GM21360 (cell line): Measurements from ENCODE around the gene RNF182.
"Not testable (repeated sequence)": the region's sequence is repeated elsewhere in the genome, so short reads cannot be mapped to it uniquely, and the experiment has no call there.

Experiments used
- ATAC-seq: cut with Tn5 transposase; IDR thresholded peaks from one replicate; pipeline ENCODE4 v1.9.1; 2021; ENCODE audit warnings: mild to moderate bottlenecking, moderate library complexity; ENCODE audit not compliant: unreplicated experiment

RNF182 gene

DNA sequence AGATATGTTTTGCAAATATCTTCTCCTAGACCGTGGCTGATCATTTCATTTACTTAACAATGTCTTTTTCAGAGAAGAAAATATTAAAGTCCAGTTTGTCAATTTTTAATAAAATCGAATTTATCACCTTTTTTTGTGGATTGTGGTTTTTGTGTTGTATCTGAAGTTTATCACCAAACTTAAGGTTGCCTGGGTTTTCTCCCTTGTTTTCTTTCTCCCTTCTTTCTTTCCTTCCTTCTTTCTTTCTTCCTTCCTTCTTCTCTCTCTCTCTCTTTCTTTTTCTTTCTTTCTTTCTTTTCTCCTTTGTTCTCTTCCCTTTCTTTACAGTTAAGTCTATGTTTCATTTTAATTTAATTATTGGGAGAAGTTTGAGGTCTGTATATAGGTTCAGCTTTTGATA lies 68.7 kb downstream of the RNF182 start:
- ATAC-seq: no peak

DNA sequence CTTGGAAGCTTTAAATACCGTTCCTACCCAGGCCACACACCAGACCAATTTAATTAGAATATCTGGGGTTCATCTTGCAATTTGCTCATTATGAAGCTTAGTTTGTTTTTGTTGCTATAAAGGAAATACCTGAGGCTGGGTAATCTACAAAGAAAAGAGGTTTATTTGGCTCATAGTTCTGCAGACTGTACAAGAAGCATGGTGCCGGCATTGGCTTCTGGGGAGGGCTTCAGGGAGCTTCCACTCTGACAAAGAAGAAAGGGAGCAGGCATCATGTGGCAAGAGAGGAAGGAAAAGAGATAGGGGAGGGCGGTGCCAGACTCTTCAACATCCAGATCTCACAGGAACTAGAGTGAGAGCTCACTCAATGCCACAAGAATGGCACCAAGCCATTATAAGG lies 73.6 kb downstream of the RNF182 start:
- no peak for ATAC-seq

- no peak for ATAC-seq
These were observed 76.1 kb downstream of the RNF182 start for GRCh38 chr6:14000901-14001300.

DNA sequence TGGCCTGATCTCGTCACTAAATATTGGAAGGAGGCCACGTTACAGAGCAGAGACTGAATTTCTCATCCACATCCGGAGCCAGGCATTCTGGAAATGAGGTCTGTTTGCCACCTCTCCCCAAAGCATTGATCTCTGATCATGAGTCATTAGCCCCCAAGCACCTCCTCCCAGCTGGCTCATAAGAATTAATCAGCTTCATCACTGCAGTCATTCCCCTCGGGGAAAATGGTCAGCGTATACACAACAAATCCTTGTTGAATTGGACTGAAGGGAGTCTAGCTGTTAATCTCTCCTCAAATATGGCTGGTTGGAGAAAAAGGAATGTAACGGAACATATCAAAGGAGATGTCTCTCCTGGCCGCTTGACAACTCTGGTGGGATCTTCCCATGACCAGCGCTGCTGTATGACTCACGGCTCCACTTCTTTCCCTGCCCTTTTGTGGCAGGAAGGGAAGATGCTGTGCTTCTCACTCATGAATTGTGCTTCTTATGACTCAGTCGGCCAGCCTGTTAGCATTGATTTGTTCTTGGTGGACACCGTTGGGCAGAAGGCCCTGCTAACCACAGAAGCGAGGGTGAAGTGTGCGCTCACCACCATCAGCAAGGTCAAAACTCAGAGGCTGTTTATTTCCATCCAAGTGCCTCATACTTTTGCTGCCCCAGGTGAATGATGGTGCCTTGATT lies 76.7 kb downstream of the RNF182 start:
- no peak for ATAC-seq

DNA sequence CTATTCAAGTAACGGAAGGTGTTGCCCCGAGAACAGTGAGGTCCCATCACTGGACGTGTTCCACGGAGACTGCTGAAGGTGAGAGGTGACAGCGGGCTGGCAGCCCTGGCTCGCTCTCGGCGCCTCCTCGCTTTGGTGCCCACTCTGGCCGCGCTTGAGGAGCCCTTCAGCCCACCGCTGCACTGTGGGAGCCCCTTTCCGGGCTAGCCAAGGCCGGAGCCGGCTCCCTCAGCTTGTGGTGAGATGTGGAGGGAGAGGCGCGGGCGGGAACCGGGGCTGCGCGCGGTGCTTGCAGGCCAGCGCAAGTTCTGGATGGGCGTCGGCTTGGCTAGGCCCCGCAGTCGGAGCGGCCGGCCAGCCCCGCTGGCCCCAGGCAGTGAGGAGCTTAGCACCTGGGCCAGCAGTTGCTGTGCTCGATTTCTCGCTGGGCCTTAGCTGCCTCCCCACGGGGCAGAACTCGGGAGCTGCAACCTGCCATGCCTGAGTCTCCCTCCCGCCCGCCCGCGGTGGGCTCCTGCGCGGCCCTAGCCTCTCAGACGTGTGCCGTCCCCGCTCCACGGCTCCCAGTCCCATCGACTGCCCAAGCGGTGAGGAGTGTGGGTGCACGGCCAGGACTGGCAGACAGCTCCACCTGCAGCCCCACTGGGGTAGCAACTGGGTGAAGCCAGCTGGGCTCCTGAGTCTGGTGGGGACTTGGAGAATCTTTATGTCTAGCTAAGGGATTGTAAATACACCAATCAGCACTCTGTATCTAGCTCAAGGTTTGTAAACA lies 77.6 kb downstream of the RNF182 start:
- ATAC-seq: no peak

DNA sequence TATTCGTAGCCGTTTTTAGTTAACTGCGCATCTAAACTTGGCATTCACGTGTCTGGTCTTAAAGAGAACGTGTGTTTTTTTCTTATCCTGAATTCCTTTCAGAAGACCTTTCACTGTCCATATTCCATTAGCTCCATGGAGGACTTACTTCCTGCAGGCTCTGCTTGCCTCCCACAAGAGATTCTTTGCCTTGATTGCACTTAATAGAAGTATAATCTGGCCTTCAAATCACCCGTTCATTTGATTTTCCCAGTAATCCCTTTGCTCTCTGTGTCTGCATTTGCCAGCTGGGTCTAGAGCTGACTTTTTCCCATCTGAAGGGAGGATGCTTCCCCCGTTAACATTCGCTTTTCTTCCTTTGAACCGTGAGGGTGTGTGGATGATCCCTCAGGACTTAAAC lies 79.5 kb downstream of the RNF182 start:
- ATAC-seq: no peak

- no peak for ATAC-seq
These were observed 84.1 kb downstream of the RNF182 start for GRCh38 chr6:14008809-14009208.

DNA sequence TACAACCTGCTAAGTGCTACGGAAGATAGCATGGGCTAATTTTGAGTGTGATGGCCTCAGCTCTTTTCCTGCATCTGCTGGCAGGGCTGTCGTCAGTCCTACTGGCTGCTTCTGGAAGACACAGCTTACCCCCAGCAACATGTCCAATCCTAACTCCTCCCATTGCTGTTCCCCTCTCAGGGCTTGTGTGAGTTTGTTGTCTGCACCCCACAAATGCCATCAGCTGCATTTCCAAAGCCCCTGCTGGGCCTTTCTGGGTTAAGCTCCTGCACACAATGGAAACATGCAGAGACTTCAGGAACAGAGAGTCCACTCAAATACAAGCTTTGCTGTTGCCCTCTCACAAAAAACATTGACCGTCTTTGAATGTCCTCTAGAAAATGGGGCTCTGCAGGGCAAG lies 84.7 kb downstream of the RNF182 start:
- ATAC-seq: no peak

DNA sequence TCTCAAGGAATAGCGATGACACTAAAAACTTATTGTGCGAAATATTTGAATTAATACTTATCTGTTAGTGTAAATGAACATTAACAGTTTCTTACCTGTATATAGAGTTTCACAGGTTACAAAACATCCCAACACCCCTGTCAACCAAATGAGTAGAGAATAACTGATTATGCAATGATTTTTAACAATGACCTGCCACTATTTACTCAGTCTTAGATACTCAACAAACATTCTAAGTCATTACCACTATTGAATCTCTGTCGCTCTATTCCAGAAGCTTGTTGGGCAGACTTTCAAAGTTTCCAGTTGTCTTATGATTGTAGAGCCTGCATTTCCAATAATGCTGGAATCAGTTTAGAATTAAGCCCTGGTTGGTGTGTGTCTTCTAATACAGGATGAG lies 85.5 kb downstream of the RNF182 start:
- no peak for ATAC-seq

DNA sequence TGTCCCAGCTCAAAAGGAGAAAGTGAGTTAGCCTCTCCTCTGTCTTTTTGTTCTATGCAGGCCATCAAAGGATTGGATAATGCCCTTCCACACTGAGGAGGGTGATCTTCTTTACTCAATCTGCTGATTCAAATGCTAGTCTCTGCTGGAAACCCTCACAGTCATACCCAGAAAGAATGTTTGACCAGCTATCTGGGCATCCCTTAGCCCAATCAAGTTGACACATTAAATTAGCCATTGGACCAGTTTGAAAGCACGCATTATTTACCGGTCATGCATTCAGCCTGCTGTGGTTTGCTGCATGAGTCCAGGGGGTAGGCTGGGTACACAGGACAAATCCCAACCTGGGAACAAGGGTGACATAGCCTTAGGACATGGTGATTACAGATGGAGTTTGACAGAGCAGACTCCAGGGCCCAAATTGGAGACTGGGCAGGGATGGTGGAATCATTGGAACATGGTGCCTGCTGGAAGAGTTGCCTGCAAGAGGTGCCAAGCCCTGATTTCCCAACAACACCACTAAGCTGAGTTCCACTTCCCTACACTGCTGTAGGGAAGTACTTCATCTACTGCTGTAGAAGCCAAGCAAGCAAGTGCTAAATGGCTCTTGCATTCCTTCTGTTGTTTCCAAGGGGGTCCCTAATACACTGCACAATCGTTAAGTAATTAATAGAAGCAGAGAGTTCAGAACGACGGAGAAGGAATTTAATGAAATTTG lies 87.7 kb downstream of the RNF182 start:
- no peak for ATAC-seq

DNA sequence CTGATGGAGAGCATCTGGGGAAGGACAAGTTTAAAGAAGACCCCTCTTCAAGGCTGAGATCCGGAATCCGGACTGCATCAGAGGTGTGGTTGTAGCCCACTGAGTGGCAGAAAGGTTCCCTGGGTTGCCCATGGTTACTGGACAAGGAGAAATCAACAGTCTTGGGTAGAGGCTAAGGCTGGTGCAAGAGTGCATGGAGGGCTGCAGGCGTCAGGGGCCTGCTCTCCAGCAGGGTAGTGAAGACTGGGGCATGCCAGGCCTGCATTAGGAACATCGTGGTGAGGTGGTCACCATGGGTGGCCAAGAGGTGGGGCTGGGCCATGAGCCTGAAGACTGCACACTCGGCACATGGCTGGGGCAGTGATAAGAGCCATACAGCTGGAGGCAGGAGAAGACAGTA lies 91.2 kb downstream of the RNF182 start:
- ATAC-seq: no peak

- no peak for ATAC-seq
These were observed 91.7 kb downstream of the RNF182 start for GRCh38 chr6:14016432-14016831.

DNA sequence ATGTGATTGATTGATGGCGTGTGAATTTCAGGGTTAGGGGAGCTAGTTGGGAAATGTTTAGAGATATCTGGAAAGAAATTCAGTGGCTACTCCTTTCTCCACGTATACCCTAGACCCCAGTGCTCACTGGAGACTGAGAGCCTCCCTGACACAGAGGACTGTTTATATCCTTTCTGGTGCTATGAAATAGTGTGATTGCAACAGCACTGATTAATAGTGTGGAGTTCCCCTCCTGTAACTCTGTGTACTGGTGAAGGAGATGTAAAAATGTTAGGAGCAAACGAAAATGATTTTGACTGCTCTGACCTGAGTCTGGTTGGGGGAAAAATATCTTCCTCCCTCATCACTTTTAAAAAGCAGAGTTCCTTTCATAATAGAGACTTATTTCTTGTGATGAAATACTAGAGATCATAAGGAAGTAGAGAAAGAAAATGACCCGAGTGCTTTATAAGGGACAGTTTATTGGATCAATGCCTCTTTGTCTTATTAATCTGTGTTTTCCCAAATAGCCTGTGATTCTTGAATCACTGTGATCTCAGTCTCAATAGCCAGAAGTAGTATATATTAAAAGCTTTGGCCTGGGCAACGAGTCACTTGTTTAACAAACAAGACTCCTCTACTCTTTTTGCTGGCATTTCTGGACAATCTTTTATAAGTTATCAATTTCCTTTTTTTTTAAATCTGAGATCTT lies 92.3 kb downstream of the RNF182 start:
- ATAC-seq: no peak

DNA sequence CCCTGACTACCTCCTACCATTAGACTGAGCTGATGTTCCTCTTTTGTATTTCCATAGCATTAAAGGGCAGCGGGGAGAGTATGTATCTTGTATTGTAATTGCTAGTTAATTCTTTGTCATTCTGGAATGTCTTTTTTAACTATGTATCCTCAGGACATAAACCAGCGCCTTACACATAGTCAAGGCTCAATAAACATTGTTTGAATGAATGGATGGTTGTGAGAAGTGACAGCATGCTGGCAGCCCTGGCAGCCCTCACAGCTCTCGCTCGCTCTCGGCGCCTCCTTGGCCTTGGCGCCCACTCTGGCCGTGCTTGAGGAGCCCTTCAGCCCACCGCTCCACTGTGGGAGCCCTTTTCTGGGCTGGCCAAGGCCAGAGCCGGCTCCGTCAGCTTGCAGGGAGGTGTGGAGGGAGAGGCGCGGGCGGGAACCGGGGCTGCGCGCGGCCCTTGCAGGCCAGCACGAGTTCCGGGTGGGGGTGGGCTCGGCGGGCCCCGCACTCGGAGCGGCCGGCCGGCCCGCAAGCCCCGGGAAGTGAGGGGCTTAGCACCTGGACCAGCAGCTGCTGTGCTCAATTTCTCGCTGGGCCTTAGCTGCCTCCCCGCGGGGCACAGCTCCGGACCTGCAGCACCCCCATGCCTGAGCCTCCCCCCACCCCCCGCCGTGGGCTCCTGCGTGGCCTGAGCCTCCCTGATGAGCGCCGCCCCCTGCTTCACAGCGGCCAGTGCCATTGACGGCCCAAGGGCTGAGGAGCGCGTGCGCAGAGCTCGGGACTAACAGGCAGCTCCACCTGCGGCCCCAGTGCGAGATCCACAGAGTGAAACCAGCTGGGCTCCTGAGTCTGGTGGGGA lies 93.1 kb downstream of the RNF182 start:
- ATAC-seq: no peak

DNA sequence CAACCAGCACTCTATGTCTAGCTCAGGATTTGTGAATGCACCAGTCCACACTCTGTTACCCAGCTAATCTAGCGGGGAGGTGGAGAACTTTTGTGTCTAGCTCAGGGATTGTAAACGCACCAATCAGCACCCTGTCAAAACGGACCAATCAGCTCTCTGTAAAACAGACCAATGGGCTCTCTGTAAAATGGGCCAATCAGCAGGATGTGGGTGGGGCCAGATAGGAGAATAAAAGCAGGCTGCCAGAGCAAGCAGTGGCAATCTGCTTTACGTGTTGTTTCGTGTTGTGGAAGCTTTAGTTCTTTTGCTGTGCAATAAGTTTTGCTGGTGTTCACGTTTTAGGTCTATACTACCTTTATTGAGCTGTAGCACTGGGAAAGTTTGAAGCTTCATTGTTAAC lies 93.8 kb downstream of the RNF182 start:
- not testable (repeated sequence) for ATAC-seq

- no peak for ATAC-seq
These were observed 95.8 kb downstream of the RNF182 start for GRCh38 chr6:14020551-14020950.

DNA sequence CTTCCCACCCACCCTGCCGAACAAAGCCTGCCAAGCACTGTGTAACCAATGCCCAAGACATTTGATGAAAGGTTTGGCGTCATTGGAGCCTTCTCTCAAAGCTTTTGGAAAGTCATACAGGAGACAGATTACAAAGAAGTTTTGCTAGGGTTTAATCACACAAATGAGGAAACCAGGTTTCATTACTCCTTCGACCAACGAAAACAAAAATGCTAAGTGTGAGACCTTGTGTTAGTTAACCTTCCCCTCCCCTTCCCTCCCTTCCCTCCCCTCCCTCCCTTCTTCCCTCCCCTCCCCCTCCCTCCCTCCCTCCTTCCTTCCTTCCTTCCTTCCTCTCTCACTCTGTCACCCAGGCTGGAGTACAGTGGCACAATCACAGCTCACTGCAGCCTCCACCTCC lies 96.7 kb downstream of the RNF182 start:
- no peak for ATAC-seq

DNA sequence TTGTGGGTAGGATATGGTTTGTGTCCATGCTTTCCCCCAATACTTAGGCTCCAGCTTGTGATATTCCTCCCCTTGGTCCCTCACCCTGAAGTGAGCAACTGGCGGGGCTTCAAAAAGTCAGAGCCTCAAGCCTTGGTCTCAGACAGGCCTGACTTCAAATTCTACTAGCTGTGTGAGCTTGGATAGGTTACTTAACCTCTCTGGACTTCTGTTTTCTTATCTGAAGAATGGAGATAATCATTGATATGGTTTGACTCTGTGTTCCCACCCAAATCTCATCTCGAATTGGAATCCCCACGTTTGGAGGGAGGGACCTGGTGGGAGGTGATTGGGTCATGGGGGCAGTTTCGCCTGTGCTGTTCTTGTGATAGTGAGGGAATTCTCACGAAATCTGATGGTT lies 97.9 kb downstream of the RNF182 start:
- ATAC-seq: no peak

- no peak for ATAC-seq
These were observed 99.1 kb downstream of the RNF182 start for GRCh38 chr6:14023855-14024254.

- no peak for ATAC-seq
These were observed 100.4 kb downstream of the RNF182 start for GRCh38 chr6:14025160-14025559.
